Measurements from ENCODE around the gene UBAP1. TPM values are rescaled to one million over a fixed set of nuclear protein-coding genes. Genes with fewer than 3 reads are reported as not detected.

The UBAP1 gene
- total RNA-seq, 2 experiments from 2014 or later = 47.1 to 50.4 TPM

- ChIA-PET CTCF (interaction anchor here (0.7 to 1.3 kb wide), 2 partner anchors 41 to 1370 kb away, joined by 3 to 5 read pairs; no protein-coding TSS in a partner anchor), POLR2A (interaction anchor here (0.6 to 1.3 kb wide), 3 partner anchors 9 to 66 kb away, joined by 3 to 7 read pairs (median 4); partner anchors contain the start of gene UBAP1)
- H3K36me3 Mint-ChIP-seq (ENCODE audit: low read depth) = no peaks in the 10 kb centered on the region
- H3K4me1 Mint-ChIP-seq (ENCODE audit: low read depth) = peaks cover 14% of the 10 kb centered on the region
- H3K27ac ChIP-seq (ENCODE audit: low read depth in 1 of 2, low read length in 2 of 2) = no peak overlapping the region
- H3K4me1 ChIP-seq (ENCODE audit: insufficient read depth, low read length) = peaks cover 15% of the 10 kb centered on the region
- H3K27me3 ChIP-seq (ENCODE audit: control insufficient read depth in 1 of 2, insufficient read depth in 2 of 2, low read length in 2 of 2) = no peaks in the 10 kb centered on the region
- TF ChIP-seq CTCF (IDR thresholded peaks at IDR 0.05) = no peak
- no peak overlapping the region for H3K4me3 Mint-ChIP-seq
- no peak overlapping the region for H3K27ac Mint-ChIP-seq
- ATAC-seq (ENCODE audit: poor library complexity) (no peak), DNase-seq (no peak)
- intact Hi-C loops (cut with DNase I, micrococcal nuclease) = loop anchor here in 1 of 2 experiments (10.0 kb wide), 1 partner anchor 204 kb away; the partner anchor contains the start of gene MYORG
- no peak overlapping the region for H3K4me3 ChIP-seq (ENCODE audit: low read length)
- no peaks in the 10 kb centered on the region for H3K27me3 Mint-ChIP-seq
- H3K9me3 Mint-ChIP-seq = no peaks in the 10 kb centered on the region
- H3K36me3 ChIP-seq (ENCODE audit: insufficient read depth, low read length) = no peaks in the 10 kb centered on the region
- H3K9me3 ChIP-seq (ENCODE audit: control insufficient read depth in 1 of 2, insufficient read depth in 1 of 2, low read length in 2 of 2) = no peaks in the 10 kb centered on the region
Observed at GRCh38 chr9:34170237-34170991, 8.4 kb upstream of the UBAP1 start.

- ChIA-PET POLR2A (interaction anchor here (0.6 to 1.2 kb wide), 5 partner anchors 27 to 573 kb away, joined by 3 to 5 read pairs (median 3); partner anchors contain the start of genes DCAF12 and UBAP2), CTCF (interaction anchor here (1.0 kb wide), 1 partner anchor 19 kb away, joined by 3 read pairs; no protein-coding TSS in a partner anchor)
- Histone ChIP-seq H3K9me3 (ENCODE audit: control insufficient read depth in 1 of 2, insufficient read depth in 1 of 2, low read length in 2 of 2) (no peaks in the 10 kb centered on the region), H3K27ac (ENCODE audit: low read depth in 1 of 2, low read length in 2 of 2) (no peak overlapping the region), H3K4me3 (ENCODE audit: low read length) (peak overlapping the region; percentile 2), H3K27me3 (ENCODE audit: control insufficient read depth in 1 of 2, insufficient read depth in 2 of 2, low read length in 2 of 2) (no peaks in the 10 kb centered on the region), H3K36me3 (ENCODE audit: insufficient read depth, low read length) (no peaks in the 10 kb centered on the region), H3K4me1 (ENCODE audit: insufficient read depth, low read length) (peaks cover 15% of the 10 kb centered on the region)
- DNase-seq (peak in 12 of 14 experiments; percentile 19 to 88 (median 39)), ATAC-seq (ENCODE audit: poor library complexity) (peak; percentile 98)
- Mint-ChIP-seq H3K9me3 (no peaks in the 10 kb centered on the region), H3K4me3 (peak overlapping the region; percentile 74), H3K27ac (peak overlapping the region; percentile 54), H3K27me3 (no peaks in the 10 kb centered on the region), H3K36me3 (ENCODE audit: low read depth) (no peaks in the 10 kb centered on the region), H3K4me1 (ENCODE audit: low read depth) (peaks cover 14% of the 10 kb centered on the region)
- intact Hi-C loops (cut with DNase I, micrococcal nuclease) = loop anchor here in 1 of 2 experiments (10.0 kb wide), 1 partner anchor 203 kb away; the partner anchor contains the start of gene MYORG
- TF ChIP-seq CTCF (IDR thresholded peaks at IDR 0.05) = no peak
Observed at GRCh38 chr9:34171753-34172535, 6.9 kb upstream of the UBAP1 start.

- no peak for ATAC-seq (ENCODE audit: poor library complexity)
- Histone ChIP-seq H3K4me3 (ENCODE audit: low read length) (no peak overlapping the region), H3K27me3 (ENCODE audit: control insufficient read depth in 1 of 2, insufficient read depth in 2 of 2, low read length in 2 of 2) (no peaks in the 10 kb centered on the region), H3K9me3 (ENCODE audit: control insufficient read depth in 1 of 2, insufficient read depth in 1 of 2, low read length in 2 of 2) (no peaks in the 10 kb centered on the region), H3K27ac (ENCODE audit: low read depth in 1 of 2, low read length in 2 of 2) (no peak overlapping the region), H3K36me3 (ENCODE audit: insufficient read depth, low read length) (no peaks in the 10 kb centered on the region), H3K4me1 (ENCODE audit: insufficient read depth, low read length) (peaks cover 40% of the 10 kb centered on the region)
- no peak for TF ChIP-seq CTCF (IDR thresholded peaks at IDR 0.05)
- peak overlapping the region; percentile 78 for H3K4me3 Mint-ChIP-seq
- no peak for DNase-seq
- intact Hi-C loops (cut with DNase I, micrococcal nuclease) = loop anchor here (5.0 to 10.0 kb wide), 5 partner anchors 129 to 359 kb away; partner anchors contain the start of genes MYORG (in 2 of the 2), DNAI1 (in 1 of the 2), FAM219A (in 1 of the 2) and UBAP2 (in 1 of the 2)
- peaks cover 15% of the 10 kb centered on the region for H3K36me3 Mint-ChIP-seq (ENCODE audit: low read depth)
- ChIA-PET POLR2A (no interaction called here), CTCF (no interaction called here)
- H3K27ac Mint-ChIP-seq = peak overlapping the region; percentile 39
- no peaks in the 10 kb centered on the region for H3K9me3 Mint-ChIP-seq
- no peaks in the 10 kb centered on the region for H3K27me3 Mint-ChIP-seq
- H3K4me1 Mint-ChIP-seq (ENCODE audit: low read depth) = peaks cover 26% of the 10 kb centered on the region
Observed at GRCh38 chr9:34176089-34176488, 2.8 kb upstream of the UBAP1 start.
